ENCODE measurements around the gene TSGA10.
"Not testable (repeated sequence)": the region's sequence is repeated elsewhere in the genome, so short reads cannot be mapped to it uniquely, and the experiment has no call there.

TSGA10 gene

DNA sequence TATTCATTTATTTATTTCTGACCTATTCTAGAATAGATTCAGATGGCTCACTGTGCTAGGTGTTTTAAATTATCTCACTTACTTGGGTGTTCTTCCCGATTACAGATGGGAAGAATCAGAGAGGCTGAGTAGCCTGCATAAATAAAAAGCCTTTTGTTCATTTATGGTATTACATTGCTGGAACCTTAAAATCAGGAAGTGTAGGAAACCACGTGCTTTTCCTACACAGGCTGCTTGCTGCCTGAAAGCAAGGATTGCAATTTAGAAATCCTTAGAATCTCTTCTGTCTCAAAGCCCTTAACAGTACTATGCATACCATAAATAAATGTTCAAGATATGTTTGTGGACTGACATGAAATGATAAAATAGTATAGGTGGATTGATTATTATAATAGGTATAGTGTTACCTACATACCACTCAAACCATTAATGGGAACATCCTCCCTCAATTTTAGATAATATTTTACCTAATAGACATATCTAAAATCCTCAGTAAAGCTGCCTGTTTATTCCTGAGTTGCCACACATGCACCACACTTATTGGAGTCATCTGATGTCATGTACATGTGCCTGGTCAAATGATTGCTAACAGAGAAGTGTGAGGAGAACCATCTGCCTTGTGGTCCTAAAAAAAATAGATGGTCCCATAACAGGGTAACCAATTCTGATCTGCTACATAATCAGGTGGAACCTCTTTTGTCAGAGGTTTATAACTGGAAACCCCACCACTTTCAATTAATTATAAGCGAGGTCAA, 86.7 kb downstream of the TSGA10 start:
- no peak for DNase-seq

DNA sequence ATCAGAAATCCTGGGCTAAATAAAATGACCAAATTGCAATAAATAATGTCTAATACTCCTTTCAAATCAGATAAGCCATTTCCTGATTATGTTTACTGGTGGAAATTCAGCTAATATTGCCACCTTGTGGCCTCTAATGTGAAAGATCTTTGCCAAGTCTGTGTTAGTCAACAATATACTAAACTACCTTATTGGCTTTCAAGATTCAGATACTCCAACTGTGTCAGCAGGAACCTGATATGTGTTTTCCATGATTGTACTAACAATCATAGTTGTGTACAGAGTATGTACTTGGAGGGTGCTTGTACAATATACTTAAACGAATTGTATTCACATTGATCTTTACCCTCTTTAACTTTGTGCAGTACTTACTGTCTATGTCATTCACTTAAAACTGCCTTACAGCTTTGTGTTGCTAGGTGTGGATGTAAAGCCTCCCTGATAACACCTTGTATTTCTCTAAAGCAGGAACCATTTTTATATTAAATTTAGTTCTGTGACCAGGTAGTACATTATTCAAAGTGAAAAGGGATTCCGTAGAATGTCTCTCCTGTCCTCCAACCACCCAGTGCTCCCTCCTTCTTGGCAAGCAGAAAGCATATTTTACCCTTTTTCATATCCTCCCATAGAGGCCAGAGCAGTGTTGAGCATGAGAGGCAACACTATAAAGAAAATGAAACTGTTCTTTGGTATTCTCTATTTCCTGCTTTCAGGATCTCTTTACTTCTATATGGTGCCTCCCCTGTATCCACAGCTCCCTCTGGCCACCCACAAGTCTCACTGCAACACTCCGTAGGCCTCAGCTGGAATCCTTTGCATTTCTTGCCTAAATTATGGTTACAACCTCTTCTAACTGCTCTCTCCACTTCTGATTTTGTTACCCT, 88.4 kb downstream of the TSGA10 start:
- DNase-seq, result no peak

GRCh38 chr2:99049187-99049586, 105.6 kb downstream of the TSGA10 start:
- DNase-seq, result not testable (repeated sequence)

DNA sequence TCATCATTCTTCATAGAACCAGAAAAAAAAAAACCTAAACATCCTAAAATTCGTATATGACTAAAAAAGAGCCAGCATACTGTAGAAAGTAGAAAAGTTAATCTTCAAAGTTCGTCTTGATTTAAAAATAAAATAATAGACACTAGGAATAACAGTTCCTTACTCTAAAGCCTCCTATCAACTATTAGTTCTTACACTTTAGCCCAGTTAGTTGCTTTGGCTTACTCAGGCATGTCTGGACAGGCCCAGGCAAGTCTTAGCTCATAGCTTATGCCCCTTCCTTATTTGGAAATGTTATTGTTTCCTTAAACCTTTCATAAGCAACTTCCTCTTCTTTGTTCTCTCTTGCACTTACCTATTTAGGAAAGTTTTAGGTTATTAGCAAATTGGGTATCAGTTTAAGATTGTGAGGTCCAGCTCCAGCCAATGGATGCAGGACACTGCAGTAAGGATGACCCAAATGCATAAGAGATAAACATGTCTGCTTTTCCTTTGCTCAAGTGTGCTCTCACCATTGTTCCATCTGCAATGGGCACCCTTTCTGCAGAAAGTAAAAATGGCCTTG, 113.9 kb downstream of the TSGA10 start:
- not testable (repeated sequence) for DNase-seq

- no peak for DNase-seq
Observed at GRCh38 chr2:99035920-99036319, 118.8 kb downstream of the TSGA10 start.

DNA sequence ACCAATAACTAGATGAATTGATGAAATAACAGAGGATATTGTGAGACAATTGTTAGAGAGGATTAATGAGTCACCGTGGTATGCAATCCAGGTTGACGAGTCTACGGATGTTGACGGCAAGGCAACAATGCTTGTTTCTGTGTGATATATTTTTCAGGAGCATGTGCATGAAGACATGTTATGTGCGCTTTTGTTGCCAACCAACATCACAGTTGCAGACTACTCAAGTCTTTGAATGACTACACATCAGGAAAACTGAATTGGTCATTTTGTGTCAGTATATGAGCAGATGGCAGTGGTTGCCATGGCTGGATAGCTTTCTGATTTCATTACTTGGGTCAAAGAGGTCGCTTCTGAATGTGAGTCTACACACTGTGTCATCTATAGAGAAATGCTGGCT, 122.0 kb downstream of the TSGA10 start:
- no peak for DNase-seq

- no peak for DNase-seq
Observed at GRCh38 chr2:99032001-99032400, 122.7 kb downstream of the TSGA10 start.

DNA sequence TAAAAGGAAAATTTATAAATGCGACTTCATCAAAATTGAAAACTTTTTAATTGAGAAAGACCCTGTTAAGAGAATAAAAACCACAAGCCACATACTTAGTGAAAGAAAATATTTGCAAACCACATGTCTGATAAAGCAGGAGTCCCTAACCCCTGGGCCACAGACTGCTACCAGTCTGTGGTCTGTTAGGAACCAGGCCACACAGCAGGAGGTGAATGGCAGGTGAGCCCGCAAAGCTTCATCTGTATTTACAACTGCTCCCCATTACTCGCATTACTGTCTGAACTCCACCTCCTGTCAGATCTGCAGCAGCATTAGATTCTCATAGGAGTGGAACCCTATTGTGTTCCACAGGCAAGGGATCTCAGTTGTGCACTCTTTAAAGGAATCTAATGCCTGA, 123.3 kb downstream of the TSGA10 start:
- DNase-seq, result no peak

DNA sequence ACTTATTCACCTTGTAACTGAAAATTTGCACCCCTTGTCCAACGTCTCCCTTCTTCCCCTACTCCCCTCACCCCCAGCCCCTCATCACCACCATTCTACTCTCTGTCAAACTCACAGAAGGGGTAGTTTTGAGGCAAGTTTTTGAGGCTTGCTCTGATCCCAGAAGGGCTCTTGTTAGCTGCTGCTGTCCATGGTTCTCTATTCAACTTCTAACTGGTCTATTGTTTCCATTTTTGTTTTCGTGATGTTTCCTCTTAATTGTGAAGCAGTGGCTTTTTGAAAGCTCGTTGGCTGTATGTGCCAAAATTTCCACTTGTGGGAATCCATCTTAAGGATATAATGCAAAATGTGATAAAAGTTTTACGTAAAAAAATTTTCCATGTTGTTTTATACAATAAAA, 126.2 kb downstream of the TSGA10 start:
- no peak for DNase-seq

DNA sequence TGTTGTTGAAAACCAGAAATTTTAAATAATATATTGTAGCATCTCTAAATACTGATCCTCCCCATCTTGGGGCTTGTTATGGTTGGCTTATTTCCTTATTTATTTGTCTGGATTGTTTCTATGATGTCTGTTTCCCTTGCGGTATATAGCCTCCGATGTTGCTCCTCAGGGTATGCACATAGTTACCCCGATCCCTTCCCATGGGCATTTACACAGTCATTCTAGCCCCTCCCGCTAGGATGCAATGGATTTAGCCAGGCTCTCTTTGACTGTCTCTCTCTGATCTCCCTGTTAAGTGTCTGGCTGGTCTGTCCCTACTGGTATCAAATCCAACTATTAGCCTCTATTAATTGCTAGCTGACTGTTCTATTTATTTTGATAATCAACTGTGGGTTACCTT, 126.9 kb downstream of the TSGA10 start:
- DNase-seq, result no peak

- no peak for DNase-seq
Observed at GRCh38 chr2:99000708-99001107, 154.0 kb downstream of the TSGA10 start.

DNA sequence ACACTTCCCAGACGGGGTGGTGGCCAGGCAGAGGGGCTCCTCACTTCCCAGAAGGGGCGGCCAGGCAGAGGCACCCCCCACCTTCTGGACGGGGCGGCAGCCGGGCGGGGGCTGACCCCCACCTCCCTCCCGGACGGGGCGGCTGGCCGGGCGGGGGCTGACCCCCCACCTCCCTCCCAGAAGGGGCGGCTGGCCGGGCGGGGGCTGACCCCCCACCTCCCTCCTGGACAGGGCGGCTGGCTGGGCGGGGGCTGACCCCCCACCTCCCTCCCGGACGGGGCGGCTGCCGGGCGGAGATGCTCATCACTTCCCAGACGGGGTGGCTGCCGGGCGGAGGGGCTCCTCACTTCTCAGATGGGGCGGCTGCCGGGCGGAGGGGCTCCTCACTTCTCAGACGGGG, 166.0 kb downstream of the TSGA10 start:
- DNase-seq, result not testable (repeated sequence)

- no peak for DNase-seq
Observed at GRCh38 chr2:98985905-98986666, 168.7 kb downstream of the TSGA10 start.

- DNase-seq, result no peak
Observed at GRCh38 chr2:98975611-98976010, 179.1 kb downstream of the TSGA10 start.

- DNase-seq, result no peak
Observed at GRCh38 chr2:98972582-98973167, 182.1 kb downstream of the TSGA10 start.

- no peak for DNase-seq
Observed at GRCh38 chr2:98959810-98960507, 194.8 kb downstream of the TSGA10 start.

DNA sequence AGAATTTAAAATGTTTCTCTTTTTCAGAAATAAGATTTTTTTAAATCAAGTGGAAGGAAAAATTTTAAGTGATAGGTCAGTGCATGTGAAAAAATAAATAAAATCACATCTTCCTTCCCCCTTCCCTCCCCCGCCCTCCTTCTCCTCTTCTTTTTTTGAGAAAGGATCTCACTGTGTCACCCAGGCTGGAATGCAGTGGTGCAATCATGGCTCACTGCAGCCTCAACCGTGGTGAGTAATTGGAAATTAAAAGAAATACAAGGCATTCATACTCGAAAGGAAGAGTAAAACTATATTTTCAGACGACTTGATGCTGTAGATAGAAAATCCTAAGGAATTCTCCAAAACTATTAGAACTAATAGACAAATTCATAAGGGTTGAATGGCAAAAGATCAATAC, 201.8 kb downstream of the TSGA10 start:
- DNase-seq, result no peak

DNA sequence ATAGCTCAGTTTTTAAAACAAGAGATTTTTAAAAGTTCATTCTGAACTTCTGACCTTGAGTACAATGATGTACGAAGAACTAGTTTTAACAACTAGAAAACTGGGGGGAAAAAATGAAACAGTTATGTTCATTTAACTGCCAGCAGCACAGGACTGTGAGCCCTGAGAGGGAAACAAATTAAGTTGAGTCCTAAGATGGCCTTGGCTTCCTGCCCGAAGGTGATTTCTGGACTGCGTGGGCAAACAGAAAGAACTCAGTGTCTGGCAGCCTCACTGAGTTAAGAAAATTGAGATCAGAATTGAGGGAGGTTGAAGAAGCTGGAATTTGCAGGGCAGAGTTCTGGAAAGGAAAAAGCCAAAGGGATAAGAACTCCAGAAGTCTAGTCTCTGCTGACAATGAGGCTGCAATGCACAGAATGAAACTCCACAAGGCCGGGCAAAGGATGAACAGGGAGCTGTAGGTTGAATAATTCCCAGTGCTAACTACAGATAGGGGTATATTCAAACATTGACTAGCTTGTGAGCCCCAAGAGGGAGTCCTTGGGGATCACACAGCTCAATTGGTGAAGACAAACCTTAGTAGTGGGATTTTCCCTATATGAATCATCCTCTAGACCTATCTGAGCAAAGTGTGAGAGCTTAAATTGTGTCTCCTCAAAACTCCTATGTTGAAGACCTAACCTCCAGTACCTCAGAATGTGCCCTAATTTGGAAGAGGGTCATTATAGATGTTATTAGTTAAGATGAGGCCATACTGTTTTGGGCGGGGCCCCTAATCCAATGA, 205.6 kb downstream of the TSGA10 start:
- no peak for DNase-seq

GRCh38 chr2:98947554-98947953, 207.2 kb downstream of the TSGA10 start:
- DNase-seq, result no peak

All from NCI-H1048 (cell line).